HepG2 (cell line): ENCODE results near the gene UBE2Q2. TPM values are rescaled to one million over a fixed set of nuclear protein-coding genes. Genes with fewer than 3 reads are reported as not detected.

Experiments
- ATF1 ChIP-seq: IDR thresholded peaks from 2 replicates; pipeline ENCODE4 v1.6.1; 2016; ENCODE audit warnings: mild to moderate bottlenecking, control low read depth
- CEBPB ChIP-seq: IDR thresholded peaks from 2 replicates; pipeline ENCODE4 v1.6.1; 2011; ENCODE audit warnings: low read depth, low read length, improper control_type of control experiment, borderline replicate concordance
- DMTF1 ChIP-seq: sonication (generic); formaldehyde crosslinking; IDR thresholded peaks from 2 replicates; pipeline ENCODE4 v1.4.0; 2020; ENCODE audit warnings: mild to moderate bottlenecking, missing genetic modification reagents
- ELF3 ChIP-seq: IDR thresholded peaks from 2 replicates; pipeline ENCODE4 v1.6.1; 2016; ENCODE audit warnings: missing genetic modification reagents, missing compliant biosample characterization
- HNF4G ChIP-seq, 2 experiments: sonication (generic) in 1 of 2; formaldehyde crosslinking in 1 of 2; IDR thresholded peaks; 2 replicates each; pipeline versions ENCODE4 v1.4.0 to v1.6.1; 2011 to 2020; ENCODE audit warnings: borderline replicate concordance in 2 of 2, low read depth in 2 of 2, mild to moderate bottlenecking in 2 of 2, low read length in 1 of 2, missing genetic modification reagents in 1 of 2, moderate library complexity in 1 of 2
- KDM5A ChIP-seq: fragments of 200-600 bp; sonication (generic); IDR thresholded peaks from 2 replicates; pipeline ENCODE4 v1.7.0; 2018; ENCODE audit warnings: antibody characterized with exemption, mild to moderate bottlenecking, low read length, borderline replicate concordance
- MEIS1 ChIP-seq: sonication (generic); formaldehyde crosslinking; IDR thresholded peaks from 2 replicates; pipeline ENCODE4 v1.9.0; 2021; ENCODE audit warnings: mild to moderate bottlenecking, missing genetic modification reagents, moderate library complexity, borderline replicate concordance
- PAWR ChIP-seq: sonication (generic); formaldehyde crosslinking; IDR thresholded peaks from 2 replicates; pipeline ENCODE4 v1.4.0; 2020; ENCODE audit warnings: missing genetic modification reagents, mild to moderate bottlenecking, borderline replicate concordance
- RBFOX2 ChIP-seq: fragments of 200-400 bp; formaldehyde crosslinking; IDR thresholded peaks from 2 replicates; pipeline ENCODE4 v1.6.1; 2017; ENCODE audit warnings: low read depth, mild to moderate bottlenecking, low read length
- REL ChIP-seq: sonication (generic); formaldehyde crosslinking; conservative IDR thresholded peaks from 2 replicates; pipeline ENCODE4 v1.8.0; 2022; ENCODE audit warnings: mild to moderate bottlenecking, missing genetic modification reagents, moderate library complexity
- REST ChIP-seq, 2 experiments: IDR thresholded peaks; 2 replicates each; pipeline ENCODE4 v1.6.1; 2011 to 2012; ENCODE audit warnings: low read length in 2 of 2, borderline replicate concordance in 1 of 2, low read depth in 1 of 2, mild to moderate bottlenecking in 1 of 2, moderate library complexity in 1 of 2
- TCF7 ChIP-seq: sonication (generic); IDR thresholded peaks from 2 replicates; pipeline ENCODE4 v1.6.1; 2016; ENCODE audit warnings: antibody characterized with exemption, low read depth
- YEATS2 ChIP-seq: sonication (generic); formaldehyde crosslinking; IDR thresholded peaks from 2 replicates; pipeline ENCODE4 v1.4.0; 2020; ENCODE audit warnings: missing genetic modification reagents, borderline replicate concordance
- ZFP37 ChIP-seq: sonication (generic); formaldehyde crosslinking; IDR thresholded peaks from 2 replicates; pipeline ENCODE4 v1.4.0; 2020; ENCODE audit warnings: missing genetic modification reagents, borderline replicate concordance
- ZFYVE20 ChIP-seq: sonication (generic); formaldehyde crosslinking; IDR thresholded peaks from 2 replicates; pipeline ENCODE4 v1.8.0; 2023; ENCODE audit warnings: low read depth, mild to moderate bottlenecking, moderate library complexity, missing genetic modification reagents, borderline replicate concordance
- ZNF687 ChIP-seq: sonication (generic); formaldehyde crosslinking; IDR thresholded peaks from 2 replicates; pipeline ENCODE4 v1.5.1; 2020; ENCODE audit warnings: mild to moderate bottlenecking, missing genetic modification reagents, moderate library complexity
- ZSCAN25 ChIP-seq: sonication (generic); formaldehyde crosslinking; IDR thresholded peaks from 2 replicates; pipeline ENCODE4 v1.8.0; 2022; ENCODE audit warnings: mild to moderate bottlenecking, missing genetic modification reagents
- polyA plus RNA-seq, 8 experiments: library from polyadenylated mRNA; depleted of rRNA in 3 of 8; stranded (reverse) in 7 of 8; unstranded in 1 of 8; fragments of >200 nt; fragmentation: Illumina TruSeq in 4 of 8; extraction: Trizol in 4 of 8; gene quantifications; 2 replicates each; pipeline versions ENCODE4 v1.2.1 to v1.2.3, GENCODE V29; 2011 to 2016; ENCODE audit warnings: low read depth in 4 of 8, missing spikeins in 1 of 8, mixed read lengths in 1 of 8; ENCODE audit not compliant: insufficient read depth in 1 of 8
- total RNA-seq, 5 experiments: library from RNA; depleted of rRNA; stranded (reverse); fragments of >200 nt; fragmentation: Illumina TruSeq; extraction: Trizol; gene quantifications; 2 replicates each; pipeline ENCODE4 v1.2.3, GENCODE V29; 2016; ENCODE audit warnings: low read depth in 1 of 5

Gene UBE2Q2
- total and polyA plus RNA-seq, 2 of the 13 experiments (the other 11 are each of a cell fraction or from before 2014, with no cell fraction given), result 10.6 to 20.4 TPM

- 0 out of 2 replicates have a peak, but pooled peaks have one; percentile 82 for TF ChIP-seq REL (CRISPR knock-in tag)
- no peak for TF ChIP-seq PAWR (CRISPR knock-in tag)
- peak; percentile 61; the same call in 1 of the 2 replicates for TF ChIP-seq ZSCAN25 (CRISPR knock-in tag)
- TF ChIP-seq REST (IDR thresholded peaks at IDR 0.05; ENCODE audit: borderline replicate concordance in 1 of 2, low read depth in 1 of 2, low read length in 2 of 2), result 0 out of 4 replicates have a peak, but pooled peaks of 1 of the 2 experiments have one; percentile 15
- TF ChIP-seq ZFYVE20, result no peak
- peak; percentile 35; the same call in 1 of the 2 replicates for TF ChIP-seq MEIS1 (CRISPR knock-in tag)
- TF ChIP-seq ZFP37 (CRISPR knock-in tag), result 0 out of 2 replicates have a peak, but pooled peaks have one; percentile 24
- peak; percentile 95 for TF ChIP-seq ZNF687
- TF ChIP-seq CEBPB, result peak; percentile 71; the same call in 1 of the 2 replicates
- peak; percentile 81 for TF ChIP-seq KDM5A
- TF ChIP-seq TCF7, result no peak
- no peak for TF ChIP-seq HNF4G (IDR thresholded peaks at IDR 0.05; ENCODE audit: borderline replicate concordance, low read depth, low read length)
- no peak for TF ChIP-seq HNF4G (CRISPR knock-in tag; IDR thresholded peaks at IDR 0.05; ENCODE audit: borderline replicate concordance, low read depth)
- peak; percentile 90 for TF ChIP-seq ELF3 (CRISPR knock-in tag)
- TF ChIP-seq DMTF1 (CRISPR knock-in tag), result peak; percentile 53; the same call in 1 of the 2 replicates
- TF ChIP-seq ATF1 (CRISPR knock-in tag), result no peak
- peak; percentile 84 for TF ChIP-seq YEATS2 (CRISPR knock-in tag)
- peak; percentile 96 for TF ChIP-seq RBFOX2
These were observed 60.3 kb downstream of the UBE2Q2 start, which contains the start of gene FBXO22 (continued) for GRCh38 chr15:75903331-75904239.
